ENCODE results near the gene CLEC5A.

DNA sequence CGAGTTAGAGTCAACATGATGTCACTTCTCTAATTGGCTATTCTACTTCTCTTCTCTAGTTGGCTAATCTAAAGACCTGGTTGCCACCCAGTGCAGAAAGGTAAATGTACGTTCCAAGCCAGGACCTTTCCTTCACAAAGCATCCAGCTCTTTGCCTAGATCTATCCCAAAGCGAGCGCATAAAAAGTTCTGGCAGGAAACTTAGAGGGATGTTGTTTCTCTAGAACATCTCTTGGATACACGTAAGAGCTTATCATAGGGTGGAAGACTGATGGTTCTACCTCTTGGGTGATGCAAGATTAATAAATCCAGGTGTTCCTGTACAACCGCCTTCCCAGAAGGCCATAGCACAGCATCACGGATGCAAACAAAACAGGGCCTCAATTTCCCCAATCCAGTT lies 26.9 kb upstream of the CLEC5A start, which contains the start of gene TAS2R38:
- TF ChIP-seq, protein P1, sequence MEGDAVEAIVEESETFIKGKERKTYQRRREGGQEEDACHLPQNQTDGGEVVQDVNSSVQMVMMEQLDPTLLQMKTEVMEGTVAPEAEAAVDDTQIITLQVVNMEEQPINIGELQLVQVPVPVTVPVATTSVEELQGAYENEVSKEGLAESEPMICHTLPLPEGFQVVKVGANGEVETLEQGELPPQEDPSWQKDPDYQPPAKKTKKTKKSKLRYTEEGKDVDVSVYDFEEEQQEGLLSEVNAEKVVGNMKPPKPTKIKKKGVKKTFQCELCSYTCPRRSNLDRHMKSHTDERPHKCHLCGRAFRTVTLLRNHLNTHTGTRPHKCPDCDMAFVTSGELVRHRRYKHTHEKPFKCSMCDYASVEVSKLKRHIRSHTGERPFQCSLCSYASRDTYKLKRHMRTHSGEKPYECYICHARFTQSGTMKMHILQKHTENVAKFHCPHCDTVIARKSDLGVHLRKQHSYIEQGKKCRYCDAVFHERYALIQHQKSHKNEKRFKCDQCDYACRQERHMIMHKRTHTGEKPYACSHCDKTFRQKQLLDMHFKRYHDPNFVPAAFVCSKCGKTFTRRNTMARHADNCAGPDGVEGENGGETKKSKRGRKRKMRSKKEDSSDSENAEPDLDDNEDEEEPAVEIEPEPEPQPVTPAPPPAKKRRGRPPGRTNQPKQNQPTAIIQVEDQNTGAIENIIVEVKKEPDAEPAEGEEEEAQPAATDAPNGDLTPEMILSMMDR (IDR thresholded peaks at IDR 0.05), result no peak
- no peak for TF ChIP-seq POLR2A (IDR thresholded peaks at IDR 0.05)
